Astrocyte (in vitro differentiated cells and primary cell): ENCODE results near the gene ENPP3.

Experiments
- CTCF ChIP-seq: IDR thresholded peaks from 2 replicates; pipeline ENCODE4 v1.5.1; 2011; ENCODE audit warnings: low read depth, mild to moderate bottlenecking, inconsistent platforms, low read length, moderate library complexity; ENCODE audit not compliant: insufficient read depth
- EZH2 ChIP-seq: IDR thresholded peaks from 2 replicates; pipeline ENCODE4 v1.6.1; 2012; ENCODE audit warnings: mild to moderate bottlenecking, low read length, inconsistent platforms; ENCODE audit not compliant: insufficient read depth

DNA sequence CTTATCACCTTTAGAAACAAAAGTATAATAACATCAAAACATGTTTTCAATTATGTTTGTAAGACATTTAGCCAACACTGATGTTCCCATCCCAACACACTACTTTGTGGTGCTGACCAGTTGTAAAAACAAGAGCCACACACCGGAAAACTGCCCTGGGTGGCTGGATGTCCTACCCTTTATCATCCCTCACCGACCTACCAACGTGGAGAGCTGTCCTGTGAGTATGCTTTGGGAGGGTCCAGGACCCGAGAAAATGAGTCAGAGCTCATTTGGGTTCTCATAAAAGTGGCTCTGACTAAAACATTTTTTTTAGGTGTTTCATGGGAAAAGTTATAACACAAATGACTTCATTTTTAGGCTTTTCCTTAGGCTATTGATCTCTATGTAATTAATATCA lies 103.1 kb downstream of the ENPP3 start:
- TF ChIP-seq EZH2 (no peak), CTCF (no peak)
